ENCODE results near the gene SLC44A5.

- no peak for TF ChIP-seq CTCF (IDR thresholded peaks at IDR 0.05; ENCODE audit: low read depth, low read length)
- no peak for TF ChIP-seq EZH2phosphoT487 (IDR thresholded peaks at IDR 0.05; ENCODE audit: low read depth)
These were observed 268.1 kb downstream of the SLC44A5 start for GRCh38 chr1:75342786-75343185.
